OCI-LY1 (cell line): Measurements from ENCODE around the gene GRK4.

Source experiments
- CTCF ChIP-seq: fragments of 200-600 bp; sonication (generic), shearing (Covaris generic); IDR thresholded peaks from 2 replicates; pipeline ENCODE4 v1.5.1; 2017; ENCODE audit warnings: mild to moderate bottlenecking, antibody characterized with exemption, low read length, moderate library complexity, mixed read lengths
- EZH2 ChIP-seq: fragments of 200-600 bp; sonication (generic), shearing (Covaris generic); IDR thresholded peaks from 2 replicates; pipeline ENCODE4 v1.8.0; 2017; ENCODE audit warnings: borderline replicate concordance, mixed run types, mild to moderate bottlenecking, antibody characterized with exemption, low read length, moderate library complexity, mixed read lengths

DNA sequence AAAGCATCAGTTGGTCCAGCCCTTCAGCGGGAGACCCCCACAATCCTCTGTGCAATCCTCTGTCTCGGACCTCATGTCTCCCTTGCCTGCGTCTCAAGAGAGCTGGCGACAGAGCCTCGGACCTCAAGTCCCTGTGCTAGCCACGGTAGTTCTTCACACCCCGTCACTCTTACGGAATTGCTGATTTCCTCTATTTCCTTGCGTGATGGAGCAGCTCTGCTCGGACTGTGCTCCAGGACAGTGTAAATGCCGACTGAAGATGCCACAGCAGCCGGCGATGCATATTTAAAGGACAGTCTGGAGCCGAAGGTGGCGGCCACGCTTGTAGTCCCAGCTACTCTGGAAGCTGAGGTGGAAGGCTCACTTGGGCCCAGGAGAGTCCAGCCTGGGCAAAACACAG, 1.9 kb downstream of the GRK4 start:
- TF ChIP-seq EZH2 (no peak), CTCF (no peak)
